Measurements from ENCODE around the gene FAM81B. TPM values are rescaled to one million over a fixed set of nuclear protein-coding genes. Genes with fewer than 3 reads are reported as not detected.

The FAM81B gene
- total and polyA plus RNA-seq, 2 experiments from 2014 or later = not detected

DNA sequence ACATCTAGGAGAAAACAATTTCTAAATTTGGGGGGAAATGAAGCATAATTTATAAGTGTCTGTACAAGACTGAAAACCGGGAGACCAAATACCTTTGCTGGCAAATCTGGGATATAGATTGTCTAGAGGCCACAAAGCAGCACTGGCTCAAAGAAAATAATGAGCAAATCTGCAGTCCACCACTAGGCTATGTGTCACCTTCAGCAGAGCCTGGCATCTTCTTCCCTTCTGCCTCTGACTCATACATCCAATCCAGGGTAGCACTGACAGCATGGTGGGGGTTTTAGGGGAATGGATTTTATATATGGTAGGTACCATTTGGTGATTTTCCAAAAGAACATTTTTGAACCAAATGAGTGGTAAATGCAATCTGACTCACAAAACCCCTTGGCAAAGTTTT is 12.8 kb downstream of the FAM81B start:
- Histone ChIP-seq H3K9me2 (ENCODE audit: insufficient read depth) (no peaks in the 10 kb centered on the region), H3F3A (ENCODE audit: insufficient read depth) (no peaks in the 10 kb centered on the region), H3K79me2 (ENCODE audit: insufficient read depth) (no peaks in the 10 kb centered on the region), H4K20me1 (ENCODE audit: insufficient read depth) (no peaks in the 10 kb centered on the region), H3K36me3 (ENCODE audit: low read depth) (no peaks in the 10 kb centered on the region), H3K27me3 (replicated peaks; ENCODE audit: insufficient read depth) (no peaks in the 10 kb centered on the region), H3K27ac (no peak overlapping the region), H3K9me3 (ENCODE audit: low read depth) (no peaks in the 10 kb centered on the region), H3K4me3 (no peak overlapping the region), H3K9ac (no peak overlapping the region), H2AFZ (no peak overlapping the region), H3K4me2 (ENCODE audit: unreplicated experiment) (no peak overlapping the region), H3K4me1 (ENCODE audit: insufficient read depth) (no peaks in the 10 kb centered on the region)
- peak; percentile 36 for DNase-seq
- in situ Hi-C loops (cut with MboI) = no loop called here
- WGBS, 2 experiments (ENCODE audit: low coverage in 1 of 2, low lambda C conversion rate in 2 of 2, missing lambda C conversion rate in 2 of 2) = 14 to 21% methylated on average over 1 of the region's 1 CpG
- TF ChIP-seq EZH2 (IDR thresholded peaks at IDR 0.05; ENCODE audit: insufficient read depth, poor library complexity, severe bottlenecking) = no peak
- TF ChIP-seq EZH2phosphoT487 (IDR thresholded peaks at IDR 0.05; ENCODE audit: insufficient read depth, low read depth) = no peak

DNA sequence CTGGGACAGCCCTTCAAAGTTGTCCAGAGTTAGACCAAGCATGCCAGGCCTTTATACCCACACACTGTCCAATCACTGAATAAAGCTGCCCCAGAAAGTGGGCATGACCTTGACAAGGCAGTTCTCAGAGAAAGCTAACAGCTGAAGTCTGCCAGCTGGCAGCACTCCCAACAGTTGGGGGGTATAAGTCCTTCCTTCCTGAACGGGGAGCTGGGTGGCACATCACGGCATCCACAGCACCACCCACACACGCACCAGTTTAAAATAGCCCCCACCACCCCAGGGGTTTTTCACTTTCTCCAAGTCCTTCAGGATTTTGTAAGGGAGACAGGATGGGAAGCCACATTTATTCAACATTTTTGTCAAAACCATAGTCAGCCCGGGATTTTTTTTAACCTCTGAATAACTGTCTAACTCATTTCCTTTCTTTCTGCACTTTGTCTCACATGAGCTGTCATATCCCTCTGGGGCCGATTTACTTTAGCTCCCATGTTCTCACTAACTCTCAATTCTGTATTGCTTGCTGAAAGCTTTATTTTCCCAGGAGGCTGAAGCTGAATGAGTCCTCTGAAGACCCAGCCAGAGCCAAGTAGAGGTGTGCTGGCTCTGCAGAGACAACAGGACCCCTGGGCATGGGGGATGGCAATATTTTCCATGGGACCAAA is 15.4 kb downstream of the FAM81B start:
- Histone ChIP-seq H4K20me1 (ENCODE audit: insufficient read depth) (no peaks in the 10 kb centered on the region), H3K79me2 (ENCODE audit: insufficient read depth) (no peaks in the 10 kb centered on the region), H3K4me3 (no peak overlapping the region), H3K9me2 (ENCODE audit: insufficient read depth) (no peaks in the 10 kb centered on the region), H3K36me3 (ENCODE audit: low read depth) (no peaks in the 10 kb centered on the region), H3K4me2 (ENCODE audit: unreplicated experiment) (no peak overlapping the region), H3F3A (ENCODE audit: insufficient read depth) (no peaks in the 10 kb centered on the region), H3K27me3 (replicated peaks; ENCODE audit: insufficient read depth) (no peaks in the 10 kb centered on the region; the same call in 1 of the 2 replicates), H3K9ac (no peak overlapping the region), H3K27ac (no peak overlapping the region), H3K9me3 (ENCODE audit: low read depth) (no peaks in the 10 kb centered on the region), H3K4me1 (ENCODE audit: insufficient read depth) (no peaks in the 10 kb centered on the region), H2AFZ (no peak overlapping the region)
- in situ Hi-C loops (cut with MboI) = no loop called here
- TF ChIP-seq EZH2phosphoT487 (IDR thresholded peaks at IDR 0.05; ENCODE audit: insufficient read depth, low read depth) = no peak
- no peak for TF ChIP-seq EZH2 (IDR thresholded peaks at IDR 0.05; ENCODE audit: insufficient read depth, poor library complexity, severe bottlenecking)
- WGBS, 2 experiments (ENCODE audit: low coverage in 1 of 2, low lambda C conversion rate in 2 of 2, missing lambda C conversion rate in 2 of 2) = 24 to 33% methylated on average over 5 of the region's 5 CpGs
- DNase-seq = peak; percentile 26

- Histone ChIP-seq H4K20me1 (ENCODE audit: insufficient read depth) (no peaks in the 10 kb centered on the region), H3K27me3 (replicated peaks; ENCODE audit: insufficient read depth) (no peaks in the 10 kb centered on the region; the same call in 1 of the 2 replicates), H3K27ac (no peak overlapping the region), H2AFZ (no peak overlapping the region), H3K36me3 (ENCODE audit: low read depth) (no peaks in the 10 kb centered on the region), H3K4me2 (ENCODE audit: unreplicated experiment) (no peak overlapping the region), H3K4me3 (no peak overlapping the region), H3K4me1 (ENCODE audit: insufficient read depth) (no peaks in the 10 kb centered on the region), H3F3A (ENCODE audit: insufficient read depth) (no peaks in the 10 kb centered on the region), H3K9me3 (ENCODE audit: low read depth) (no peaks in the 10 kb centered on the region), H3K9me2 (ENCODE audit: insufficient read depth) (no peaks in the 10 kb centered on the region), H3K79me2 (ENCODE audit: insufficient read depth) (no peaks in the 10 kb centered on the region), H3K9ac (no peak overlapping the region)
- 53 to 56% methylated on average over 2 of the region's 2 CpGs for WGBS, 2 experiments (ENCODE audit: low coverage in 1 of 2, low lambda C conversion rate in 2 of 2, missing lambda C conversion rate in 2 of 2)
- in situ Hi-C loops (cut with MboI) = no loop called here
- DNase-seq = no peak
- no peak for TF ChIP-seq EZH2phosphoT487 (IDR thresholded peaks at IDR 0.05; ENCODE audit: insufficient read depth, low read depth)
- no peak for TF ChIP-seq EZH2 (IDR thresholded peaks at IDR 0.05; ENCODE audit: insufficient read depth, poor library complexity, severe bottlenecking)
Observed at GRCh38 chr5:95410279-95410678, 19.1 kb downstream of the FAM81B start.

- no peaks in the 10 kb centered on the region for H3K36me3 ChIP-seq (ENCODE audit: low read depth)
- DNase-seq = peak; percentile 3
- no peaks in the 10 kb centered on the region; the same call in 1 of the 2 replicates for H3K27me3 ChIP-seq (replicated peaks; ENCODE audit: insufficient read depth)
- H3K27ac ChIP-seq = no peak overlapping the region
- no peaks in the 10 kb centered on the region for H3F3A ChIP-seq (ENCODE audit: insufficient read depth)
- H3K4me1 ChIP-seq (ENCODE audit: insufficient read depth) = no peaks in the 10 kb centered on the region
- WGBS, 2 experiments (ENCODE audit: low coverage in 1 of 2, low lambda C conversion rate in 2 of 2, missing lambda C conversion rate in 2 of 2) = 42 to 46% methylated on average over 2 of the region's 2 CpGs
- no peaks in the 10 kb centered on the region for H3K79me2 ChIP-seq (ENCODE audit: insufficient read depth)
- in situ Hi-C loops (cut with MboI) = no loop called here
- TF ChIP-seq EZH2 (IDR thresholded peaks at IDR 0.05; ENCODE audit: insufficient read depth, poor library complexity, severe bottlenecking) (no peak), EZH2phosphoT487 (IDR thresholded peaks at IDR 0.05; ENCODE audit: insufficient read depth, low read depth) (no peak)
- no peak overlapping the region for H3K4me2 ChIP-seq (ENCODE audit: unreplicated experiment)
- no peaks in the 10 kb centered on the region for H4K20me1 ChIP-seq (ENCODE audit: insufficient read depth)
- no peaks in the 10 kb centered on the region for H3K9me2 ChIP-seq (ENCODE audit: insufficient read depth)
- H2AFZ ChIP-seq = no peak overlapping the region
- H3K9me3 ChIP-seq (ENCODE audit: low read depth) = no peaks in the 10 kb centered on the region
- no peak overlapping the region for H3K4me3 ChIP-seq
- H3K9ac ChIP-seq = no peak overlapping the region
Observed at GRCh38 chr5:95411474-95411873, 20.3 kb downstream of the FAM81B start.
